NCI-H187 treated with DMSO at 0.1 percent for 48 hours (cell line): ENCODE results near the gene PRR23E.

Experiments used
- DNase-seq: peaks from one replicate; lab custom pipeline; 2025; lab: John Stamatoyannopoulos, UW

PRR23E gene

GRCh38 chr3:127165036-127165435, 27.9 kb upstream of the PRR23E start:
- DNase-seq, result no peak

GRCh38 chr3:127165694-127166485, 27.0 kb upstream of the PRR23E start:
- no peak for DNase-seq

GRCh38 chr3:127166501-127167065, 26.3 kb upstream of the PRR23E start:
- DNase-seq, result no peak

DNA sequence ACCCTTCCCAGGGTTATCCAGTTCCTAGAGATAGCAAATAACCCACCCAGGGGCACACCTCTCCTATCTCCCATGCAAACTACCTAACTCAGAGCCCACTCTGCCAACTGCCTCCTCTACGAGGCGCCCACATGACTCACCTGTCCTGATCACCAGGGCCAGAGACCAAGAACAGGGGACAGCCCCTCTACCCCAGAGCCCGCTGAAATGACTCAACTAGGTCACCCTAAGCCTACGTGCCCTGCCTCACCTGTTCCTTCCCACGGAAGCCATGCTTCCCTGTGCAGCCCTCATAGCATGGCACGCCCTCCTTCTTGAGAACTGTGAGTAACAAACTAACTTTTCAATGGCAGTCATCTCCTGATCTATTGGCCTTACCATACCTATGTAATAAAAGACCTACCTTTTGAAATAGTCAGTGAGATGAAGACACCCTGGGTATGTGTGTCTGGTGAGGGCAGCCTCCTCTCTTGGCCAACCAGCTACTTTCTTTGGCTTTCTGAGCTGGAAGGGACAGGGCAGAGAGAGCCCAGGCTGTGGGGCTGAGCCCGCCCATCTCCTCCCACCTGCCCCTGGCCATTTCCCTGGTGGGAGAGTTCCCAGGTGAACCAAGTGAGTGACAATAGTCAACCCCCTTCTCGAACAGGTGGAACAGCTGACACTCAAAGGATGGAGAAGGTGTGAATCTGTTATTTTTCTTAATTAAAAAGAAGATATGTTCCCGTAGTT, 25.5 kb upstream of the PRR23E start:
- no peak for DNase-seq

DNA sequence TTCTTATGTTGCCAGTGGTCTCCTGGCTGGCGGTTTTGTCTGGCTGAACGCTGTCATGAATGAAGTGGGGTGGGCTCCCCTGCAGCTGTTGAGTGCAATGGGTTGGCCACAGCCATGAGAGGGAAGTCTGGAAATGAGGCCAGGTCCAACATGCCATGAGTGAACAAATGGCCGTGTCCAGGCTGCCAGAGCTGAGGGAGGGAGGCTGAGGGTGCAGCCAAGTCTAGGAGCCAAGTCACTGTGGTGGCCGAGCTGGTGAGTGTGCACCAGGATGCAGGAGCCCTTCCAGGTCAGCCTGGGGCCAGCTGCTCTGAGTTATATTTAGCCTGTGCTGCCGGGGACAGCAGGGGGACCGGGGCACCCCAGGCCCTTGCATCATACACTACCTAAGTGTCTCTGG, 24.7 kb upstream of the PRR23E start:
- no peak for DNase-seq

DNA sequence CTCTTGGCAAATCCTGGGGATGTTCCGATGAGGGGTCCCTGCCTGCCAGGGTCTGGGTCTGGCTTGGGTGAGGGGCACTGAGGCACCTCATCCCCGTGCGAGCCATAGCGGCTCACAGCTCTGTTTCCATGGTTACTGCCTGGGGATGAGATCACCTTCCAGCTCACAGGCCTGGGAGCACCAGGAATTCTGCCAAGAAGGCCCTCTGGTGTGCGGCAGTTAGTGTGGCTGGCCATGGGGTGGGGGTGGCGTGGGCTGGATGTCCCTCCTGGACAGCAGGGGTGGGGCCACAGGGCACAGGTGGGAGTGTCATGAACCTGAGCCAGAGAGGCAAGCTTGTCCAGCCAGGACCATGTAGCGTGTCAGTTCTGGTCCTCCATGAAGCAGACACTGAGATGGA, 22.1 kb upstream of the PRR23E start:
- DNase-seq, result no peak

DNA sequence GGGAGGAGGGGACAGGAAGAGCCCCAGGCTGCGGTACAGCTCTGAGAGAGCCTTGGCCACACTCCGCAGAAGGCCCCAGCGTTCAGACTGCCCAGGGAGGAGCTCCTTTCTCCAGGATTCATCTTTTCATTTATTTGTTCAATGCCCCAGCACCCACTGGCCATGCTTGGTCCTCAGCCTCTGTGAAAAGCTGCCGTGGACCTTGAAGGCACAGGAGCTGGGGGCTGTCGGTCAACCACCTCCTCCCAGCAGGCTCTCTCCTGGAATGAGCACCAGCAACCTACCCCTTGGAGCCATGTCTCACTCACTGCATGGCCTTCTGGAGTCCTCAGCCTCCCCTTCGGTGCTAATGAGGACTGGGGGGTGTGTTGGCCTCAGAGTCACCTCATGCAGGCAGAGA, 21.6 kb upstream of the PRR23E start:
- no peak for DNase-seq

DNA sequence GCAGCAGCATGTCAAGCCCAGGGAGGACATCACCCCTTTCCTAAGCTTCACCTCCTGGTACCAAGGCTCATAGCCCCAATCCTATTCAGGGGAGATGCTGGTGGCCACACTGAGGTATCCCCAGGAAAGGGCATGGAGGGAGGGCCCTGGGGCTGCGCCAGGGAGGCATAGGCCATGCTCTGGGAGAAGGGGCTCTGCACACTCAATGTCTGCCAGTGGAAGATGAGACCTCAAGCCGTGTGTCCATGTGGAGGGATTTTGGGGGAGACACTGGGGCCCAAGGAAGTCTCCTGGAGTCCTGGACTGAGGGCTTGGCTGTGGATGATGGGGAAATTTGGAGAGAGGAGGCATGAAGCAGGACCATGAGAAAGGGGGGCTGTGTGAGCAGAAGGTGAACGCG, 21.2 kb upstream of the PRR23E start:
- no peak for DNase-seq

DNA sequence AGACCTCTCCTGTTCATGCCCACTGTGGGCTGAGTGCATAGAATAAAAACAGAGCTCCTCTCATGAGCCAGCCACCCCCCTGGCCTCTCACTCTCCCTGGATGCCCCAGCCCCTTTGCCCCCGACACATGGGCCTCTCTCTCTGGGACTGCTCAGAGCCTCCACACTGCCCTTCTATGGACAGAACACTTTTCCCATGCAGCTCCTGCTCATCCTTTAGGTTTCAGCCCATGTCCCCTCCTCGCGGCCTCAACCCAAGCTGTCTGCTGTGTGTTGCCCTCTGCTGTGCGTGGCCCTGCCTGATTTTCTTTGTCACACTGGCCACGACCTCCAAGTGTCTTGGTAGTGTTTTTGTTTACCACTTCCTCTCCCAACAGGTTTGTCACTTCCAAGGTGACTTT, 20.7 kb upstream of the PRR23E start:
- DNase-seq, result no peak

GRCh38 chr3:127172781-127173515, 20.0 kb upstream of the PRR23E start:
- peak; percentile 70 for DNase-seq

- DNase-seq, result no peak
These were observed 19.3 kb upstream of the PRR23E start for GRCh38 chr3:127173516-127174166.

DNA sequence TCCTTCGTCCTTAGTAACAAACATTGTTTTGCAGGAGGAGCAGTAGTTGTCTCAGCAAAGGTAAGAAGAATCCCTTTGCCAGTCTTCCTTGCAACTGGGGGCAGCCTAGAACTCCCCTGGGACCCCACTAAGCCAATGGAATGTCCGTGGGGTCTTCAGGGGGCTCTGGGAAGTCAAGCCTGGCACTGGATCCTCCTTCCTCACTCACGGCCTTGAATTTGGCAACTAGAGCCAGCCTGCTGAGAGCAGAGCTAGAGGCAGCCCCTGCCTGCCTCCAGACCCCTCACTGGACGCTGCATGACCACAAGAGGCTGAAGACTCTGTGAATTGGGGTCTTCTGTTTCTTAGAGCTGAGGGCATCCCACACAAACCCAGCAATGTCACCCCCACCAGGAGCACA, 18.6 kb upstream of the PRR23E start:
- DNase-seq, result no peak

DNA sequence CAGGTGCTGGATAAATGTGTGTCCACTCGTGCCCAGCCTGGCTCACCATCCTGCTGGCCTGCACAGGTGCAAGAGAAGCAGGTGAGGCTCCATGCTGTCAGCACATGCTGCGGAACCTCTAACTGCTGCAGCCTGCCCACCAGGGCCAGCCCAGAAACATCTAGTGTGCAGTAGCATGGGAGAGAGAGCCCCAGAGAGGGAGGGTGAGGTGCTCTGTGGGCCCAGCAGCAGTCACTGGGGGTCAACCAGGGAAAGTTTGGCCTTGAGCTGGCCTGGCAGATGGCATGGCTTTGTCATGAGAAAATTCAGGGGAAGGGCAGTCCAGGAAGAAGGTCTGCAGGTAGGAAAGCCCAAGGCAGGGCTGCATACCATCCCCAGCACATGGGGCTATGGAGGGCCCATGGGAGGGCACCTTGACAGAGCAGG, 18.2 kb upstream of the PRR23E start:
- DNase-seq, result no peak

GRCh38 chr3:127175272-127175671, 17.7 kb upstream of the PRR23E start:
- no peak for DNase-seq

- DNase-seq, result no peak
These were observed 15.7 kb upstream of the PRR23E start for GRCh38 chr3:127177226-127177625.

DNA sequence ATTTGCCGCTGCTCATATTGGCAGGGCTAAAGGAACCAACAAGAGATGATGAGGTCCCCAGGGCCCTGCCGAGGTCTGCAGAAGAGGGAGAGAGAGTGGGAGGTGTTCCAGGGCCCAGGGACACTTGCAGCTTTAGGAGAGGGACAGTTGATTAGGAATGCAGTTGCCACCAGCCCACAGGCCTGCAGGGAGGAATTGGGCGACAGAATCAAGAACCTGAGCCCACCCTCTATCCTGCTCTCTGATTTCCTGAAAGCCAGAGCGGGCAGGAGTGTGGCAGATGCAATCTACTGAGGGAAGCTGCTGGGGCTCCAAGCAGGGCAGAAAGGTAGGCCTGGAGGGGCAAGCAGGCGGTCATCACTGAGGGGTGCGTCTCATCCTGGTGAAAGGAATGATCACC, 12.1 kb upstream of the PRR23E start:
- no peak for DNase-seq

GRCh38 chr3:127182431-127182830, 10.5 kb upstream of the PRR23E start:
- no peak for DNase-seq

- no peak for DNase-seq
These were observed 9.8 kb upstream of the PRR23E start for GRCh38 chr3:127182848-127183714.

- no peak for DNase-seq
These were observed 8.7 kb upstream of the PRR23E start for GRCh38 chr3:127183931-127184869.

- no peak for DNase-seq
These were observed 8.1 kb upstream of the PRR23E start for GRCh38 chr3:127184870-127185216.
